Mesendoderm (in vitro differentiated cells): ENCODE results near the gene CLIC1.

ENCODE experiments used
- DNase-seq: peaks from one replicate; pipeline ENCODE4 v3.0.0; 2013
- H2AK5ac ChIP-seq: 2 replicates; pipeline ENCODE4 v1.6.1; 2013; ENCODE audit warnings: low read length, inconsistent platforms
- H2BK120ac ChIP-seq: 2 replicates; pipeline ENCODE4 v1.6.1; 2013; ENCODE audit warnings: low read depth, mild to moderate bottlenecking, low read length, moderate library complexity, mixed read lengths
- H2BK15ac ChIP-seq: replicated peaks from 2 replicates; pipeline ENCODE4 v1.6.1; 2013; ENCODE audit warnings: low read depth, mild to moderate bottlenecking, moderate library complexity
- H2BK5ac ChIP-seq: 2 replicates; pipeline ENCODE4 v1.6.1; 2013; ENCODE audit warnings: low read length, inconsistent platforms
- H3K18ac ChIP-seq: 2 replicates; pipeline ENCODE4 v1.6.1; 2013; ENCODE audit warnings: mild to moderate bottlenecking, low read length, mixed read lengths
- H3K23ac ChIP-seq: one replicate; pipeline ENCODE4 v1.6.1; 2013; ENCODE audit warnings: low read length
- H3K27ac ChIP-seq: 2 replicates; pipeline ENCODE4 v1.5.1; 2013; ENCODE audit warnings: low read depth, mild to moderate bottlenecking, inconsistent platforms, low read length, moderate library complexity
- H3K27me3 ChIP-seq: 2 replicates; pipeline ENCODE4 v1.6.1; 2013; ENCODE audit warnings: low read length, control low read depth, mild to moderate bottlenecking, inconsistent platforms; ENCODE audit not compliant: insufficient read depth, poor library complexity
- H3K36me3 ChIP-seq: 2 replicates; pipeline ENCODE4 v1.6.1; 2013; ENCODE audit warnings: low read length, inconsistent platforms; ENCODE audit not compliant: control insufficient read depth, insufficient read depth
- H3K4ac ChIP-seq: one replicate; pipeline ENCODE4 v1.6.1; 2013; ENCODE audit warnings: low read depth, mild to moderate bottlenecking, low read length, moderate library complexity
- H3K4me1 ChIP-seq: 2 replicates; pipeline ENCODE4 v1.6.1; 2013; ENCODE audit warnings: low read depth, low read length, inconsistent platforms; ENCODE audit not compliant: control insufficient read depth
- H3K4me2 ChIP-seq: 2 replicates; pipeline ENCODE4 v1.6.1; 2013; ENCODE audit warnings: low read length
- H3K4me3 ChIP-seq: 2 replicates; pipeline ENCODE4 v1.5.1; 2013; ENCODE audit warnings: mild to moderate bottlenecking, low read length
- H3K56ac ChIP-seq: one replicate; pipeline ENCODE4 v1.6.1; 2013; ENCODE audit warnings: low read length
- H3K79me1 ChIP-seq: 2 replicates; pipeline ENCODE4 v1.6.1; 2013; ENCODE audit warnings: low read length, inconsistent platforms
- H3K79me2 ChIP-seq: 2 replicates; pipeline ENCODE4 v1.6.1; 2013; ENCODE audit warnings: mild to moderate bottlenecking, low read length; ENCODE audit not compliant: control insufficient read depth, insufficient read depth
- H3K9ac ChIP-seq: 2 replicates; pipeline ENCODE4 v1.6.1; 2013; ENCODE audit warnings: low read length, inconsistent platforms
- H4K5ac ChIP-seq: one replicate; pipeline ENCODE4 v1.6.1; 2013; ENCODE audit warnings: low read length
- H4K8ac ChIP-seq: one replicate; pipeline ENCODE4 v1.6.1; 2013; ENCODE audit warnings: low read depth, mild to moderate bottlenecking, control low read depth, low read length, moderate library complexity
- WGBS: extraction: QIAGEN DNeasy Blood & Tissue Kit; methylation state at CpG from one replicate; pipeline ENCODE4 v1.1.7; 2013; ENCODE audit warnings: low lambda C conversion rate, missing lambda C conversion rate; ENCODE audit not compliant: insufficient coverage; ENCODE audit errors: extremely low coverage; 5-methylcytosine and 5-hydroxymethylcytosine counted together

CLIC1 gene

DNA sequence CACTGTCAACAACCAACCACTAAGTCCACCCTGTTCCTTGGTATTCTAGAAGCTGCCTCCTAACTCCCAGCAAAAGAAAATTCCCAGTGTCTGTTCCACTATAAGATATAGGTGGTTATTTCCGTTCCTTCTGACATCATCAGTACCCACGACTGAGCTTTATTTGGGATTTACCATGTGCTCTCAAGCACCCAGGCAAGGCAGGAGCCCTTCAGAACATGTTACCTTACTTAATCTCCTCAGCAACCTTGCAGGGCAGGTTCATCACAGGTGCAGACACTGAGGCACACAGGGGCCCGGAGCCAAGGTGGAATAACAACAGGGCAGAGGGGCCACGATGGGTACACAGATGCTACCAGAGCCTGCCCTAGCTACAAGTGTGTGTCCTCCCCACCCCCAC is 44.0 kb downstream of the CLIC1 start:
- peaks cover 32% of the 10 kb centered on the region for H3K36me3 ChIP-seq
- no peak overlapping the region for H2BK5ac ChIP-seq
- no CpG with 5 or more reads among the region's 4 CpGs for WGBS
- H2AK5ac ChIP-seq: no peak overlapping the region
- no peak overlapping the region for H2BK120ac ChIP-seq
- no peak overlapping the region for H3K56ac ChIP-seq
- H3K18ac ChIP-seq: no peak overlapping the region
- DNase-seq: no peak
- H3K27me3 ChIP-seq: no peaks in the 10 kb centered on the region
- no peak overlapping the region for H3K4me3 ChIP-seq
- H3K4ac ChIP-seq: no peak overlapping the region
- no peak overlapping the region for H3K4me2 ChIP-seq
- no peaks in the 10 kb centered on the region for H3K79me2 ChIP-seq
- no peak overlapping the region for H4K8ac ChIP-seq
- no peak overlapping the region for H2BK15ac ChIP-seq
- H3K23ac ChIP-seq: no peak overlapping the region
- H4K5ac ChIP-seq: no peak overlapping the region
- H3K9ac ChIP-seq: no peak overlapping the region
- peaks cover 8% of the 10 kb centered on the region for H3K4me1 ChIP-seq
- no peak overlapping the region for H3K27ac ChIP-seq
- no peaks in the 10 kb centered on the region for H3K79me1 ChIP-seq

DNA sequence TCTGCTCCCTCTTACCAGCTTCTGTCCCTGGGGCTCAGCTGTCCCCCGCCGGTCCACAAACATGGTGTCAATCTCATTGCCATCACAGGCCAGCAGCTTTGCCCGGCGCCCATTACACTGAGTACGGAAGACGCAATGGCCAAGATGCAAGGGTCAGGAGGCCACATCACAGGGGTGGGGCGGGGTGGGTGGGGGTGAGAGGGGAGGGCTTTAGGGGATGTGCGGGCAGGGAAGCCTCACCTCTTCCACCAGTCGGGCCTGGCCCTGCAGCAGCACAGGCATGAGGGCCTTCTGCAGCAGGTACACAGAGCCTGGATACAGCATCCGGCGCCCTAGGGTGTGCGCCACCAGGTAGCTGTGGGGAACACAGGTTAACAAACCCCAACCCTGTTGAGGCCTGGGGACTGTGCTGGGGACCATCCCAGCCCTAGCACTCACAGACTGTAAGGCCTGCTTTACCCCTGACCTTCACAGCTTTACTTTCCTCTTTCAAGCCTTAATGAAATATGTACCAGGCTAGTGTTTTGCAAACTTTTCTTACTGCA is 44.7 kb downstream of the CLIC1 start:
- no peak overlapping the region for H3K23ac ChIP-seq
- peaks cover 30% of the 10 kb centered on the region for H3K36me3 ChIP-seq
- H3K79me2 ChIP-seq: no peaks in the 10 kb centered on the region
- H4K8ac ChIP-seq: no peak overlapping the region
- H2BK120ac ChIP-seq: no peak overlapping the region
- no peak overlapping the region for H3K4ac ChIP-seq
- H4K5ac ChIP-seq: no peak overlapping the region
- no peak overlapping the region for H3K9ac ChIP-seq
- no peak overlapping the region for H2BK15ac ChIP-seq
- no peaks in the 10 kb centered on the region for H3K79me1 ChIP-seq
- H3K4me3 ChIP-seq: no peak overlapping the region
- no peak overlapping the region for H2BK5ac ChIP-seq
- H2AK5ac ChIP-seq: no peak overlapping the region
- DNase-seq: no peak
- H3K27ac ChIP-seq: no peak overlapping the region
- no peak overlapping the region for H3K56ac ChIP-seq
- H3K18ac ChIP-seq: no peak overlapping the region
- peaks cover 8% of the 10 kb centered on the region for H3K4me1 ChIP-seq
- no peak overlapping the region for H3K4me2 ChIP-seq
- WGBS: no CpG with 5 or more reads among the region's 12 CpGs
- no peaks in the 10 kb centered on the region for H3K27me3 ChIP-seq

DNA sequence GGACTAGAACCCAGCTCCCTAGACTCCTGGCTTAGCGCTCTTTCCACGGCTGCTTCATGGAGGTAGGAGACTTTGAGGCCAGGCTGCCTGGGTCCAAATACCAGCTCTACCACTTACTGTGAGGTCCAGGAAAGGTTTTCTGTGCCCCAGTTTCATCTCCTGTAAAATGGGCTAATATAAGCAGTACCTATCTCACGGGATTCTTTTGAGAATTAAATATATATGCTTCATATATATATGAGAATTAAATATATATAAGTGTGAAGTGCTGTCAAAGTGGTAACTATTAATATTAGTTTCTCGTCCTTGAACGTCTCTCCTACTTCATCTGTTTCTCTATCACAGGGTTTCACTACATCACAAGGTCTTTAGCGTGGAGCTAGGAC is 45.3 kb downstream of the CLIC1 start:
- H3K27me3 ChIP-seq: no peaks in the 10 kb centered on the region

DNA sequence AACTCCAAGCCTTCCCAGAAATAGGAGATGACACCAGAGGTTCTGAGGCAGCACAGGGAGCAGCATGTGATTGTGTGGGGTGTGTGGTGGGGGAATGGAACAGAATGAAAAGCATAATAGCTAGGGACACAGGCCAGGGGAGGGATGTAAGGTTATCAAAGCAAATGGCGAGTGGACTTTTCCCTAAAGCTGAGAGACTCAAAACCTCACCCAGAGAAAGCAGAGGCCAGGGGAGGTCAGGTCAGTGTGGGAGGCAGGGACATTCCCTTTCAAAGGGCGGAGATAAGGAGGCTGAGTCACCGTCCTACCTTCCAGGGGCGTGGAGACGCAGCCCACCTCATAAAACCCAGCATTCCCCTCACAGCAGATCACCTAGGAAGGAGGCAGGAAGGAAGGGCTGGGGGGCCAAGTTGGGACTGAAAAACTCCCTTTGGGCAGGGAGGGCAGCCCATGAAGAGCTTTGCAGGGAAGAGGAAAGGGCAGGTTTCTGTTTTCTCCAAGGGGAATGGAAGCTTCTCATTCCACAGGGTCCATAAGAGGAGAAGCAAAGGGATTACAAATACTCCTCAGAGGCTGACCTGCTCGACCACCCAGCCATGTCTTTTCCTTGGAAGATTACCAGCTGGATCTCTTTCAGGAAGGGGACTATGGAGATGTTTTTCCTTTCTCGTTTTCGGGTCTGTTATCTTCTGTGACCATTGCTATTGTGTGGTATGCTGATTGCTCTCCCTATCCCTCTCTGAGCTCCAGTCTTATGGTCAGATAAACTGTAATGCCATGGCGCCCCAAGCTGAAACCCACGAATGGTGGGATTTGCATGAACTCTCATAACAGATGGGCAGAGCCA is 45.9 kb downstream of the CLIC1 start:
- Histone ChIP-seq H3K56ac (peak overlapping the region; percentile 79), H3K18ac (no peak overlapping the region), H3K27ac (peak overlapping the region; percentile 68), H3K4me3 (no peak overlapping the region), H3K23ac (peak overlapping the region; percentile 66), H3K9ac (peak overlapping the region; percentile 44), H2BK15ac (no peak overlapping the region), H3K4me1 (peaks cover 8% of the 10 kb centered on the region), H3K79me1 (no peaks in the 10 kb centered on the region), H4K5ac (no peak overlapping the region), H3K27me3 (no peaks in the 10 kb centered on the region), H2BK5ac (no peak overlapping the region), H4K8ac (no peak overlapping the region), H2AK5ac (no peak overlapping the region), H2BK120ac (no peak overlapping the region), H3K4me2 (no peak overlapping the region), H3K36me3 (peaks cover 29% of the 10 kb centered on the region), H3K79me2 (no peaks in the 10 kb centered on the region), H3K4ac (no peak overlapping the region)
- no CpG with 5 or more reads among the region's 10 CpGs for WGBS
- peak; percentile 78 for DNase-seq

More for the DNA sequence above, 45.3 kb downstream of the CLIC1 start:
- Histone ChIP-seq H2BK5ac (no peak overlapping the region), H3K56ac (no peak overlapping the region), H3K4me3 (no peak overlapping the region), H3K36me3 (peaks cover 29% of the 10 kb centered on the region), H4K8ac (no peak overlapping the region), H2BK120ac (no peak overlapping the region), H4K5ac (no peak overlapping the region), H3K4ac (no peak overlapping the region), H3K9ac (peak overlapping the region; percentile 44), H3K4me2 (no peak overlapping the region), H3K23ac (peak overlapping the region; percentile 66), H2AK5ac (no peak overlapping the region), H2BK15ac (no peak overlapping the region), H3K4me1 (peaks cover 8% of the 10 kb centered on the region), H3K18ac (no peak overlapping the region), H3K79me1 (no peaks in the 10 kb centered on the region), H3K79me2 (no peaks in the 10 kb centered on the region), H3K27ac (peak overlapping the region; percentile 6)
- DNase-seq: no peak
- no CpG with 5 or more reads among the region's 6 CpGs for WGBS

DNA sequence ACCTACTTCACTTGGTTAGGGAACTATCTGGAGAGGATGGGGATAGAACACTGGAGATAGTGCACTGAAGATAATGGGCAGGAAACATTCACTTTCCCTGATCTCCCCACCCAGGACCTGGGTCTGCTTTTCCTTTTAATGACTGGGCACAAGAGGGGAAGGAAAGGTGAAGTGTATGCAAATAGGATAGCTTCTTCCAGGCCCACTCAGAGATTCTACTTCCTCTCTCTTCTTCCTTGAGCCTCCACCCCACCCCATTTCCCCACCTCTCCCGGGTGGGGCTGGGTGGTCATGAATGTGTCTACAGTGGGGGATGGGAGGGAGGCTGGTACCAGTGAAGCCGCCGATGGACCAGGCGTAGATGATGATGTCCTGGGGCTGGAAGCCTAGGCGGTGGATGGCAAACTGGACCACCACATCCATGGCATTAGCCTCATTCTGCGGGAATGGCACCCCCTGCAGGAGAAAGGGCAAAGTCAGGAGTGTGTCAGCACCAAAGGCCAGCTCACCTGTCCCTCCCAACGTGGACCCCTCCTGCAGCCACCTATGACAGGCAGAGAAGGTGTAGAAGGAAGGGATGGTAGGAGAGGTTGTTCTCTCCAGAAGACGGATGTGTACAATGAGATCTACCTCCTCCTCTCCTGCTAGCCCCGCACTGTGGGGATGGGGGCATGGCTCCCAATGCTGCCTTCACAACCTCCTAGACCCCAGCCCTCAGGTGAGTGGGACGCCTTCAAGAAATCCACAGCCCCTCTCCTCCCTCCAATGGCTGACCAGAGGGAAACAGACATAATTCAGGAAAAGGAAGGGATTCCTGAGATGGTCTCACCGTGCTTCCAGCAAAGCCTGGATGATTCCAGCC is 46.9 kb downstream of the CLIC1 start:
- H3K4me1 ChIP-seq: peaks cover 8% of the 10 kb centered on the region
- peak; percentile 41 for DNase-seq
- no peak overlapping the region for H3K23ac ChIP-seq
- H3K9ac ChIP-seq: no peak overlapping the region
- no peak overlapping the region for H4K5ac ChIP-seq
- no peak overlapping the region for H3K4ac ChIP-seq
- H3K27ac ChIP-seq: no peak overlapping the region
- WGBS: no CpG with 5 or more reads among the region's 11 CpGs
- H3K4me3 ChIP-seq: no peak overlapping the region
- no peak overlapping the region for H3K56ac ChIP-seq
- H3K4me2 ChIP-seq: no peak overlapping the region
- no peak overlapping the region for H2BK15ac ChIP-seq
- no peak overlapping the region for H2AK5ac ChIP-seq
- no peak overlapping the region for H4K8ac ChIP-seq
- no peak overlapping the region for H3K18ac ChIP-seq
- no peak overlapping the region for H2BK5ac ChIP-seq
- H3K27me3 ChIP-seq: no peaks in the 10 kb centered on the region
- H3K36me3 ChIP-seq: peaks cover 26% of the 10 kb centered on the region
- H3K79me2 ChIP-seq: no peaks in the 10 kb centered on the region
- H3K79me1 ChIP-seq: no peaks in the 10 kb centered on the region
- H2BK120ac ChIP-seq: no peak overlapping the region
